Caco-2 (cell line): ENCODE results near the gene POU2AF1. TPM values are rescaled to one million over a fixed set of nuclear protein-coding genes. Genes with fewer than 3 reads are reported as not detected.

ENCODE experiments used
- BruUV-seq: library from RNA; stranded (reverse); fragments of 400-500 nt; replicated peaks from 2 replicates; lab custom pipeline; 2021; lab: Mats Ljungman, UMichigan
- CTCF ChIA-PET: fragments of 300-600 bp; sonication (Branson Sonifier 250); formaldehyde crosslinking; loops from one replicate; lab custom pipeline; 2022; ENCODE audit warnings: antibody characterized with exemption; lab: Charles Lee
- POLR2A ChIA-PET: fragments of 300-600 bp; sonication (Branson Sonifier 250); formaldehyde crosslinking; loops from one replicate; lab custom pipeline; 2022; ENCODE audit warnings: antibody characterized with exemption; lab: Charles Lee
- DNase-seq, 2 experiments: peaks; one replicate each; pipeline versions ENCODE4 v3.0.0 to v3.0.0-alpha.2; 2020 to 2022
- H3K27me3 ChIP-seq: replicated peaks from 2 replicates; pipeline ENCODE4 v1.6.0; 2011; ENCODE audit warnings: low read length; ENCODE audit not compliant: control insufficient read depth, insufficient read depth
- H3K36me3 ChIP-seq: 2 replicates; pipeline ENCODE4 v1.5.1; 2011; ENCODE audit warnings: low read length; ENCODE audit not compliant: control insufficient read depth, insufficient read depth
- H3K4me1 ChIP-seq: fragments of 250-450 bp; sonication (Bioruptor Pico); 2 replicates; pipeline ENCODE4 v1.5.1; 2020; ENCODE audit warnings: mild to moderate bottlenecking
- H3K4me3 ChIP-seq: 2 replicates; pipeline ENCODE4 v1.5.1; 2011; ENCODE audit warnings: low read depth, mild to moderate bottlenecking, control low read depth, low read length
- H3K9me3 ChIP-seq: fragments of 250-450 bp; sonication (Bioruptor Pico); 2 replicates; pipeline ENCODE4 v1.5.1; 2020; ENCODE audit warnings: mild to moderate bottlenecking, moderate library complexity
- H3K27ac Mint-ChIP-seq: one replicate; pipeline ENCODE4 v1.8.0; 2022; ENCODE audit warnings: mixed read lengths; ENCODE audit not compliant: unreplicated experiment
- H3K27me3 Mint-ChIP-seq: one replicate; pipeline ENCODE4 v1.8.0; 2022; ENCODE audit warnings: mixed read lengths; ENCODE audit not compliant: insufficient read depth, unreplicated experiment
- H3K36me3 Mint-ChIP-seq: one replicate; pipeline ENCODE4 v1.8.0; 2022; ENCODE audit warnings: mild to moderate bottlenecking, mixed read lengths; ENCODE audit not compliant: insufficient read depth, unreplicated experiment
- H3K4me1 Mint-ChIP-seq: one replicate; pipeline ENCODE4 v1.8.0; 2022; ENCODE audit warnings: low read depth, mixed read lengths; ENCODE audit not compliant: unreplicated experiment
- H3K4me3 Mint-ChIP-seq: one replicate; pipeline ENCODE4 v1.8.0; 2022; ENCODE audit warnings: mild to moderate bottlenecking, moderate library complexity, mixed read lengths; ENCODE audit not compliant: unreplicated experiment
- H3K9me3 Mint-ChIP-seq: one replicate; pipeline ENCODE4 v1.8.0; 2022; ENCODE audit warnings: mixed read lengths; ENCODE audit not compliant: unreplicated experiment
- intact Hi-C: fragments of 100-400 bp; cut with micrococcal nuclease; formaldehyde crosslinking; loops from one replicate; pipeline ENCODE4 v1.10.0; 2022; ENCODE audit not compliant: unreplicated experiment
- total RNA-seq: library from RNA; stranded (reverse); gene quantifications from 2 replicates; pipeline ENCODE4 v1.2.3, GENCODE V29; 2022
- TF ChIP-seq, protein P1 (sequence below), 2 experiments: fragments of 200-600 bp in 1 of 2; IDR thresholded peaks; 1 replicate in 1 of 2; 2 replicates in 1 of 2; pipeline versions ENCODE4 v1.5.1 to v1.8.0; 2011 to 2022; ENCODE audit warnings: antibody characterized with exemption in 1 of 2, control low read depth in 1 of 2, inconsistent platforms in 1 of 2, low read depth in 1 of 2, low read length in 1 of 2, mild to moderate bottlenecking in 1 of 2, moderate library complexity in 1 of 2; ENCODE audit not compliant: insufficient read depth in 1 of 2, severe bottlenecking in 1 of 2, unreplicated experiment in 1 of 2

POU2AF1 gene
- total RNA-seq, 1 experiment from 2014 or later = 2.7 TPM

DNA sequence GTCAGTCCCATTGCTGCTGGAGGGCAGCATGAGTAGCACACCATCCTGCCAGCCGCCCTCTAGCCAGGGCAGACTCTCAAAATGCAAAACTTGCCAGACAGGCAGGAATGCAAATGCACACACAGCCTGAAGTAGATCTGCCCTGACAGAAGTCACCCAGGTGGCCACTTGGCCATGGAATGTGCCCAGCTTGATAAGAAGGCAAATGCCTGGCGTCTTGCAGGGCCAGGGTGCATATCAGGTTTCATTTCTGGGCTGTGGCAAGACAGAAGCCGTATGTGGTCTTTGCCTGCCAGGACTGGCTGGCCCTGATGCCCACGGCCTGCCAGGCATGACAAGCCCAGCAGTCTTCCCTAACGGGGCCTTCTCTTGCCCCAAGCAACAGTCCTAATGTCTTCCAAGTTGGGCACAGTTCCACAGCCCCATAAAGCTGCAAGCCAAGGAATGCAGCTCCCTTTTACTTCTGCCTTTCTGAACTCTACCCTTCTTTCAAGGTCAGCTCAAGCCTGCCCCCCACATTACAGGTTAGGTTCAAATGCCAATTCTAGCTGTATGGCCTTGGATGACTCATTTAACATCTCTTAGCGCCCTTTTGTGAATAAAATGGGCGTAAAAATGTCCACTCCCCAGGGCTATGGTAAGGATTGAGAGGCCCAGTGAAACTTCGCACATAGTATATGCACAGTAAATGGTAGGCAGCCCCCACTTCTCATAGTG lies 51.0 kb downstream of the POU2AF1 start:
- no peak overlapping the region for H3K27ac Mint-ChIP-seq
- peaks cover 17% of the 10 kb centered on the region for H3K9me3 Mint-ChIP-seq

DNA sequence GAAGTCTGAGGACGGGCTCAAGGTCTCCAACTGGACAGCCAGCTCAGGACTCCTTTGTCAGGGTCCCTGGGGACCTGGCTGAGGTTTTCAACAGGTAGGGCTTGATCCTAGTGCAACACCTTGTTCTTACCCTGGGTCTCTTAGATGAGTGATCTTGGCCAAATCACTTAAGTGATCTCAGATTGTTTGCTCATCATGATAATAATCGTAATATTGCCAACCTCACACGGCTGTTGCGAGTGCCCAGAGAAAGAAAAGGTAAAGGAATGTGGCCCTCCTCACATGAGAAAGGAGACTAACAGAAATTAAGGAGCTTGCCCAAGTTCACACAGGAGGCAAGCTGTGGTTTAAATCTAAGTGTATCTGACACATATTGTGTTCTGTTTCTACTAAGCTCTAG lies 52.3 kb downstream of the POU2AF1 start:
- no peaks in the 10 kb centered on the region for H3K9me3 ChIP-seq
- BruUV-seq = no TSS peak
- H3K27me3 Mint-ChIP-seq = no peaks in the 10 kb centered on the region
- no peak overlapping the region for H3K4me3 Mint-ChIP-seq
- ChIA-PET CTCF (interaction anchor here (0.7 kb wide), 1 partner anchor 32 kb away, joined by 4 read pairs; no protein-coding TSS in a partner anchor), POLR2A (interaction anchor here (1.0 kb wide), 1 partner anchor 8 kb away, joined by 3 read pairs; no protein-coding TSS in a partner anchor)
- no peaks in the 10 kb centered on the region for H3K36me3 ChIP-seq
- H3K36me3 Mint-ChIP-seq = no peaks in the 10 kb centered on the region
- H3K27ac Mint-ChIP-seq = no peak overlapping the region
- peaks cover 17% of the 10 kb centered on the region for H3K9me3 Mint-ChIP-seq
- no peak overlapping the region for H3K4me3 ChIP-seq
- intact Hi-C loops = no loop called here
- no peak for DNase-seq
- peaks cover 9% of the 10 kb centered on the region; the same call in 1 of the 2 replicates for H3K4me1 ChIP-seq
- H3K4me1 Mint-ChIP-seq = peaks cover 22% of the 10 kb centered on the region
- TF ChIP-seq, protein P1, sequence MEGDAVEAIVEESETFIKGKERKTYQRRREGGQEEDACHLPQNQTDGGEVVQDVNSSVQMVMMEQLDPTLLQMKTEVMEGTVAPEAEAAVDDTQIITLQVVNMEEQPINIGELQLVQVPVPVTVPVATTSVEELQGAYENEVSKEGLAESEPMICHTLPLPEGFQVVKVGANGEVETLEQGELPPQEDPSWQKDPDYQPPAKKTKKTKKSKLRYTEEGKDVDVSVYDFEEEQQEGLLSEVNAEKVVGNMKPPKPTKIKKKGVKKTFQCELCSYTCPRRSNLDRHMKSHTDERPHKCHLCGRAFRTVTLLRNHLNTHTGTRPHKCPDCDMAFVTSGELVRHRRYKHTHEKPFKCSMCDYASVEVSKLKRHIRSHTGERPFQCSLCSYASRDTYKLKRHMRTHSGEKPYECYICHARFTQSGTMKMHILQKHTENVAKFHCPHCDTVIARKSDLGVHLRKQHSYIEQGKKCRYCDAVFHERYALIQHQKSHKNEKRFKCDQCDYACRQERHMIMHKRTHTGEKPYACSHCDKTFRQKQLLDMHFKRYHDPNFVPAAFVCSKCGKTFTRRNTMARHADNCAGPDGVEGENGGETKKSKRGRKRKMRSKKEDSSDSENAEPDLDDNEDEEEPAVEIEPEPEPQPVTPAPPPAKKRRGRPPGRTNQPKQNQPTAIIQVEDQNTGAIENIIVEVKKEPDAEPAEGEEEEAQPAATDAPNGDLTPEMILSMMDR (IDR thresholded peaks at IDR 0.05; ENCODE audit: insufficient read depth in 1 of 2, low read depth in 1 of 2, low read length in 1 of 2, severe bottlenecking in 1 of 2, unreplicated experiment in 1 of 2) = no peak
- H3K27me3 ChIP-seq = no peaks in the 10 kb centered on the region

More for the DNA sequence above, 51.0 kb downstream of the POU2AF1 start:
- no peaks in the 10 kb centered on the region for H3K27me3 ChIP-seq
- no peak overlapping the region for H3K4me3 Mint-ChIP-seq
- H3K9me3 ChIP-seq = no peaks in the 10 kb centered on the region
- TF ChIP-seq, protein P1 (IDR thresholded peaks at IDR 0.05; ENCODE audit: insufficient read depth in 1 of 2, low read depth in 1 of 2, low read length in 1 of 2, severe bottlenecking in 1 of 2, unreplicated experiment in 1 of 2) = no peak
- intact Hi-C loops = no loop called here
- H3K36me3 Mint-ChIP-seq = no peaks in the 10 kb centered on the region
- ChIA-PET POLR2A (no interaction called here), CTCF (no interaction called here)
- peaks cover 14% of the 10 kb centered on the region for H3K4me1 ChIP-seq
- H3K4me3 ChIP-seq = no peak overlapping the region
- DNase-seq = no peak
- H3K27me3 Mint-ChIP-seq = no peaks in the 10 kb centered on the region
- H3K36me3 ChIP-seq = no peaks in the 10 kb centered on the region
- BruUV-seq = no TSS peak
- peaks cover 26% of the 10 kb centered on the region for H3K4me1 Mint-ChIP-seq

- Mint-ChIP-seq H3K36me3 (no peaks in the 10 kb centered on the region), H3K4me1 (peaks cover 38% of the 10 kb centered on the region), H3K4me3 (no peak overlapping the region), H3K27me3 (no peaks in the 10 kb centered on the region), H3K27ac (no peak overlapping the region), H3K9me3 (peaks cover 17% of the 10 kb centered on the region)
- H3K27me3 ChIP-seq = no peaks in the 10 kb centered on the region
- BruUV-seq = no TSS peak
- peaks cover 24% of the 10 kb centered on the region for H3K4me1 ChIP-seq
- intact Hi-C loops = no loop called here
- TF ChIP-seq, protein P1 (IDR thresholded peaks at IDR 0.05; ENCODE audit: insufficient read depth in 1 of 2, low read depth in 1 of 2, low read length in 1 of 2, severe bottlenecking in 1 of 2, unreplicated experiment in 1 of 2) = no peak
- ChIA-PET POLR2A (no interaction called here), CTCF (interaction anchor here (1.1 kb wide), 1 partner anchor 9 kb away, joined by 4 read pairs; no protein-coding TSS in a partner anchor)
- DNase-seq = no peak
- H3K36me3 ChIP-seq = no peaks in the 10 kb centered on the region
- H3K4me3 ChIP-seq = no peak overlapping the region
- no peaks in the 10 kb centered on the region for H3K9me3 ChIP-seq
These were observed 53.8 kb downstream of the POU2AF1 start for GRCh38 chr11:111325259-111325658.
